GM21717 (cell line): ENCODE results near the gene LRIG1.

Experiments used
- ATAC-seq: cut with Tn5 transposase; IDR thresholded peaks from one replicate; pipeline ENCODE4 v1.9.1; 2021; ENCODE audit warnings: mild to moderate bottlenecking, moderate library complexity; ENCODE audit not compliant: unreplicated experiment

Gene LRIG1

DNA sequence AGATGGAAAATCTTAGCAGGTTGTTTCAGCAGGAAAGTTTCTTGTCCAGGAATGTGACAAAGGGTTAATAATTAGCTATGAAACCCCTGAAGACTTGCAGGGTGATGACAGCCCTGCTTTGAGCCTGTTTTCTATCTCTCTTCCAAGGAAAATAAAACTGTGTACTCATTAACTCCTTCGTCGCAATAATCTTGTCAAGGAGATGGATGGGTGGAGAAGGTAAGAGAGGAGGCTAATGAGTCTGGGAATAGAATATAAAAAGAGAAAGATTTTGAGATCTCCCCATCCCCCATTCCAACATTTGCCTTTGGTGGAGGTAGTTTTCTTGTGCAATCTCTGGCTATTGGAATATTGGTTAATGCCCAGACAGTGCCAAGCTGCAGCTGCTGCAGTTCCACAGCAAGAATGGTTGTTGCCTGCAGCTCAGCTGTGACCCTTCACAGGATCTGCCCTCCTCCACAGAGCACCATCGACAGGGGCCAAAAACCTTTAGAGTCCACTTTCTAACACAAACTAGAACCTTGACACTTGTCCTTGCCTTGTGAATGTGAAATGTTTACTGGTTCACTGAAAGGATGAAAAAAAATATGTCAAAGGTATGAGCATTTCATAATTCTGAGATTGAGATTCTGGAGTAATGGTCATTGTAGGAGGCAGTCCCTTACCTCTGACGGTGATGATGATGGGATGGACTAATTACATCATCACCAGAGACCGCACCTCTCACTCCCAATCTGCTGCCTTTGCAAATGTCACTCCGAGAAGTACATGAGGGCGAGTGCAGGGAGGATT is 4.2 kb upstream of the LRIG1 start:
- ATAC-seq, result no peak

DNA sequence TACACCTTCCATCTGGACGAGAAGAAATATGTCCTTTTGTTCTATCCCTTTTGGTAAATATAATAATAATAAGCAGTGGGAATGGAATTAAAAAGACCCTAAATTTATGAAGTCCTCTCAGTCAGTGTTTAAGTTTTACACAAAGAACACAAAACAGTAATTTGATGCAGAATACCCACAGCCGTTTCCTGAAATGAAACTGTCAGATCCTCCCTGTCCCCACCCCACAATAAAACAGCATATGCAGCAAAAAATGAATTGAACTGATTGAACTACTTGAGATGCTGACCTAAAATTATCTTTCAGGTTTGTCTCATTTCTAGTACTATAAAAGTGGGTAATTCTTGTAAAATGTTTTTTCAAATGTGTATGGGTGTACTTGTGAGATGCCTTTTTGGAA is 2.2 kb upstream of the LRIG1 start:
- no peak for ATAC-seq

DNA sequence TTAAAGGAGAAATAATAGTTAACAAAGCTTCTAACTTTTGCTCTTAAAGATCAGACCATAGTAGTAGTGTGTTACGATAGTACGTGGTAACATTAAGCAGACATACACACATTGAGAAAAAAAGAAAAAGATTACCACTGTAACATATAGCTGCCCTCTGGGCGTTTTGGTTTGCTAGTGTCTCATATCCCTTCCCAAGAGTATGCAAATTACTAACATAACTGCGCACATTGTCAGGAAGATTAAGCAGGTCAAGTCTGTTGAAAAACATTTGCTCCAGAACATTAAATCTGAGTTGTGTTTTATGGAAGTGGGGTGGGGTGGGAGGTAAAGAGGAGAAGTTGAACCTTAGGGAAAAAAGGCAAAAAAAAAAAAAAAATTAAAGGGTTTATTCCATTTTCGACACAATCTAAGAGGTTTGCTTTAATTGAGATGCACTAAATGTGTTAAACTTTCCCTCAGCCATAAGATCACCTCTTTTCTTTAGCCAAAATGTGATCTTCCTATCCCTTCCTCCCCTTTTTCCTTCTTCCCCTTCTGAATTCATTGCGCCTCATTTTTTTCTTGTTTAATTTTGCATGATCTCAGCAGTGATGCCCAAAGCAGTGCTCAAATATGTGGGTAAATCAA is 1.5 kb upstream of the LRIG1 start:
- ATAC-seq, result no peak

DNA sequence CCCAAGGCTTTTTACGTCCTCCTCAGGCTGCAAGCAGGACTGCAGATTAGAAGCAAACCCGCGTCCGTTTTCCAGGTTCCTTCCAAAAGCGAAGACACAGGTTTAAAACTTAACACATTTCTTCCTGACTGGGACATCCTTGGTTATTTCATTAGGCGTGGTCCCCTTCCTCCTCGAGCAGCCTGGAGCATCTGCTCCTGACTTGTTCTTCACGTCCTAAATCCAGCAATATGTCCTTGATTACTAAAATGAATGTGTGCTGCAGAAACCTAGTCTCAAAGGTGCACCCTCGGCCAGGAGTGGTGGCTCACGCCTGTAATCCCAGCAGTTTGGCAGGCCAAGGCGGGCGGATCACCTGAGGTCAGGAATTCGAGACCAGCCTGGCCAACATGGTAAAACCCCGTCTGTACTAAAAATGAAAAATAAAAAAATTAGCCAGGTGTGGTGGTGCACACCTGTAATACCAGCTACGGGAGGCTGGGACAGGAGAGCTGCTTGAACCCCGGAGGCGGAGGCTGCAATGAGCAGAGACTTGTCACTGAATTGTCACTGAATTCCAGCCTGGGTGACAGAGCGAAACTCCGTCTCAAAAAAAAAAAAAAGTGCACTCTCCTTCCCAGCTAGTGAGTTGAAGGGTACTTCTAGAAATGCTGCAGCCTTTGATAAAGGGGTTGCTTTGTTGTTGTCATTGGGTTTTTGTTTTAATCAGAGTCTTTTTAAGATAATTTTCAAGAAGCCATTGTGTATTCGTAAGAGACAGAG is 842 bp upstream of the LRIG1 start:
- ATAC-seq, result no peak

DNA sequence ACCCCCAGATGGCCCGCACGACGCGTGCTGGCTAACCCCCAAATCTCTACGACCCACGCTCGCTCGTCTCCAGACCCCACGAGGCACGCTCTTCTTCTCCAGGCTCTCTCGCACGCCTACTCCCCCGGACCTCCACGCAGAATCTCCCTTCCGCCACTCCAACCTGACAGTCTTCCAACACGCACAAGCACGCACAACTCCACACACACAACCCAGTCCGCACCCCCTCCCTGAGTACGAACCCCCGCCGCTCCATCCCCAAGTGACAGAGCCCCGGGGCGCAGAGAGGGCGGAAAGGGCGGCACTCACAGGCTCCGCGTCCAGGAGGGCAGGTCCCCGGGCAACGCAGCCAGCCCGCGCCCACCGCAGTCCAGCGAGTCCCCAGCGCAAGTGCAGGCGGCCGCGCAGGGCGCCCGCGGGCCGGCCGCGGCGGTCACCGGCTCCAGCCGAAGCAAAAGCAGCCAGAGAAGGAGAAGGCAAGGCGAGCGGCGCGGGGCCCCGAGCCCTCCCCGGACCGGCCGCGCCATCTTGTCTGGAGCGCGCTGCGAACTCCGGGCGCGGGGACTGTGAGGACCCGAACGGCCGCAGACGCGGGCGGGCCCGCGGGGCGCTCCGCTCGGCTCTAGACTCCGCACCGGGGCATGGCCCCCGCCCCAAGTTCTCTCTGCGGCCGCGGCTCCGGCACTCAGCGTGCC is 794 bp downstream of the LRIG1 start:
- ATAC-seq, result peak; percentile 13

DNA sequence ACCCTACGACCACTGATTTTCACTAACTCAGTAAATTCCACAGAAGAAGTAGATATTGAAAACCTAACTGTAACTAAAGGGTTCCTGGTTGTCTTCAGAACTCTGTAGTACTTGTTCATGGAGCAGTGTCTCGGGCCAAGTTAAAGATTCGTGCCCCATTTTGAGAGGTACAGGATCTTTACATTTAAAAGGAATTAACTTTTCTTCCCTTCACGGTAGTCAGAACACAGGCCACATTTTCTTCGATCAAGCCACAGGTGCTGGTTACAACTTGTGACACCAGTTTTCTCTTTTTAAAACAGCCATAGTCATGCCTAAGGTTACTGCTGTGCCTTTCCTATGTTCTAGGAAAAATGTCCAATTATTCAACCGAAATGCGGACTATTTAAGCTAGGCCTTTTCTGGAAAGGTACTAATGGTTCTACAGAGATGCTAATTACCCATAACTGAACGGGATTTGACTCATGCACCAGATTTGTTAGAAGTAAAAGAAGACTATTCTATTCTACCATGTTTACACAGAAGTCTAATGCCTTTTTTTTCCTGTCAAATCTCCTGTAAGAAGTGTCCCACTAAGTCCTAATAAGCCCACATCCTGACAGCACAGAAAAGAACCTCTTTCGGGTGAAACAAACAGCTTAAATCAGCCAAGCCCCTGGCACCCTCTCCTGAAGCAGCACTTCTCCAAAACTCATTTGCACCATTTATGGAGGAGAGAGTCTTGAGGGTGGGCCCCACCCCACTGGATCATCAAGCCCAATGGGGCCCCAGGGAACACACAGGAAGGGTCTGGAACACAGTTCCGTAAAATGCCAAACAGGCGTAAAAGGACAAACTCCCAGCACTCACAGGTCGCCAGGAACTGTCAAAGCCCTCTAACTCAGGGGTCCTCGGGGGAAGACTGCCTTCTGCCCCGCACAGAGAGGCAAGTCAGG is 1.9 kb downstream of the LRIG1 start:
- ATAC-seq, result no peak

DNA sequence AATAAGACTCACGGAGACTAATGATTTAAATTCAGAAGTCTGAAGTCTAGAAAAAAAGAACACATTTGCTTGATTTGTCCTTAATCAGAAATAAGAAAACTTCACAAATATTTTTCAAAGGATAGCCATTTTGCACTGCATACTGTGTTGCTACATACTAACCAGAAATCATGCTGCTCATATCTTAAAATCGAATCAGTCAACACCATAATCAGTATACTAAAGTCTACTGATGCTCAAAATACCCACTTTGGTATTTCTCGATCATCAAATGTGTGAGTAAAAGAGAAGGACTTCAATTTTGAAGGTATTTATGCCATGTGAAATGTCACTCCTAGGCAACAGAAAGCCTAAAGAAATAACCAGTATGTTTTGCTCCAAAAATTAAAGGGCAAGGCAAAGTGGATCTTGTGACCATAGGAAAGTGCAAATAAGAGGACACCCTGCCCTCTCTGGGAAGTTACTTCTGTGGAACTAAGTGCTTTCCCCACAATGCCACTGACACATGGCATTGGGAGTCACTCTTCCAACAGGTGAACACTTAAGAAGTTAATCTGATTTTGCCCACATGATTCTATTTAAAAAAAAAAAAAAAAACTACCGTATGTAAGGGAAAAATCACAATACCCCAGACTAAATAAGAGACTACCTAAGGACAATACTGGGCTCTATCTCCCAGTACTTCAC is 2.7 kb downstream of the LRIG1 start:
- ATAC-seq, result no peak

DNA sequence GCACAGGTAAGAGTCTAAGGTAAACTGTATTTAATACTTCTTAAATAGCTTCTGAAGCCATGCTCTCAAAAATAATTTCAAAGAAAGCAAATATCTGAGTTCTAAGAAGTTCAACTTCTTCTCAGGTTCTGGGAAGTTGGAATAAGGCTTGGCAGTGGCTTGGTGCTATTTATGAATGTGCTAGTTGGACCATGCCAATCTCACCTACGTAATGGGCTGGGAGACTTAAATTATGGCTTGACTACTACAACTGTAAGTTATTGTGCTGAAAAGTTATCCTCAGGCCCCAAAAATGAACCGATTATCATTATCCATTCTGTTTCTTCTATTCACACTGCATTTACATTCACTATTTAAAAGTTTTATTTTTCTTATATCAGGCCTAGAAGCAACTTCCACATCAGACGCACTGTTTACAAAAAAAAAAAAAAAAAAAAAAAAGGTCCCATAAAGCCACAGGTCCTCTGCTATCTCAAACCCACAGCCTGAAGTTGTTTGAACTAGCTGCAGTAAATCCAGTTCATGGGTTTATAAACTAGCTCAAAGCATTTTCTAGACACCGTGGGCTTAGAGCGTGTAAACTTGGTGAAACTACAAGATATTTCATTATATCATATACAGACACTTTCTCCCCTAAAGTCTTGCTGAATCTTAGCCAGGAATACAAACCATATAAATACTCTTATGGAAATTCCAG is 3.4 kb downstream of the LRIG1 start:
- ATAC-seq, result no peak

DNA sequence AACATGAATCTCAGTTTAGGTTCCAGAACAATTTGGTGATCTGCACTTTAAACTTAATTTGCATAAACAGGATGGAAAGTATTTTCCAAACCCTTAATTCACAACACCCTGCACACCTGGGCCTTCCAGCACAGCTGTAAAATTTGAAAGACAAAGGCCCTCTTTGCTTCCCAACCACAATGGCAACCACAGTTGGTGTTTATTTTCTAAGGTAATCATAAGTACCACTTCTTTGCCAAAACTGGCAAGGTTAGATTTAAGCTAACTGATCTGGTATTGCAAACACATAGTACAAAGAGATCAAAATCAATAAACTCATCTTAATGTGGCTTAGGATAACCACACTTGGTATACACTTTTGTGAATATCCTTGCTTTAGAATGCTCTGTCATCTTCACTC is 4.1 kb downstream of the LRIG1 start:
- ATAC-seq, result no peak

DNA sequence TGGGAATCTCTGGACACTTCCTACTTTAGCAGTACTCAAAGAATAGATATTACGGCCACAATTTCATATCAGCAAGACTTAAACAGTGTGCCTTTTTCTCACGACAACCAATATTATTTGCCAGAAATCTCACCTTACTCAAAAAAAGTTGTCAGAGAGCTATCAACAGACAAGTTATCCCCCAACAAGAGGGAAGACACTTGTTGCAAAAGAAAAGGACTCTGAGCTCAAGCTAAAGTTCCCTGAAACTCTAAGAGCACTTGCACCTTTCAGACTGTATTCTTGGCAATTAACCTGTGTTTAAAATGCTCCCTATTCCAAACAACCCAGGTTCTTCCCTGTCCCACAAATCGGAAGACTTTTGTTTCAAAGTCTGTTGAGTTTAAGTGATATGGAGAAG is 4.5 kb downstream of the LRIG1 start:
- ATAC-seq, result no peak

DNA sequence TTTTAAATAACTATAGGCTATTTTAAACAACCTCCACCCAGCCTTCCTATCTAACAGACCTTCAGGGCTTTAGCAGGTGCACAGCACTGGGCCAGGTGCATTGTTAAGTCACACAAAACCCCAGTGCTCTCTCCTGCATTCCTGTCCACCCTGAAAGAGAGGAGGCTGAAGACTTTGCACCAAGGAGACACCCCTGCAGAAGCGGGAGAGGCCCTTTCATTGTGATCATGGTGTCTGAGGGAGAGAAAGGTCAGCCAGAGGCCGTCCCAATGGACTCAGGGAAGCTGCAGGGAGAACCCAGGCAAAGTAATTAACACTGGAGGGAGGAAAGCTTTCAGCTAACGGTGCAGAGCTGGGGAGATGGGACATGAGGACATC is 5.2 kb downstream of the LRIG1 start:
- ATAC-seq, result no peak

DNA sequence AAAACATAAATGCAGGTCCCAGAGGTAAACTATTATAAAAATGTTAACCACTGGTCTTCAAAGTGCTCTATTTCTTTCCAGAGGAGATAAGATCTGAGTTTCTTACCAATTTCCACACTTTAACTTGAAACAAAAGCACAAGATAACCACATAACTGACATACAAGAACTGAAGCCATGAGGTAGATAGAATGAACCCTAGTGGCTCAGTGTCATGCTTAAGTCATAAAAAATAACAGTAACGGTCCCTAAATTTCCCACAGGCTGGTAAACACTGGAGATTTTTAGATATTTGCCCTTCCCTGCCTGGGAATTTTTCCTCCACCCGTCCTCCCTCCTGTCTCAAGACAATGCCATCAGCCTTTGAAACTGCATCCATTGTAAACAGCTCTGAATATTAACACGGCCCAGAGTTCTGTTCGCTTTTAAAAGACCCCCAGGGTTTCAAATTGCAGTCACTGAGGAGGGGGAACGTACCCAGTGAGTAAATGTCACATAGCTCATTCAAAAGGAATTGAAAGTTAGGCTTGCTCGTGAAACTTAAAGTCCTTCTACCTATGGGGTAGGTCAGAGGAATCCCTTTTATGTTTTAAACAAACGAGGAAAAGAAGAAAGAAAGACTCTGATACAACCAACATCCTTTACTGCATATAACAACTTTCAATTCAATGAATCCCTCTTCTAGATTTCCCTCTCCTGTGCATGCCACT is 5.7 kb downstream of the LRIG1 start:
- ATAC-seq, result no peak

DNA sequence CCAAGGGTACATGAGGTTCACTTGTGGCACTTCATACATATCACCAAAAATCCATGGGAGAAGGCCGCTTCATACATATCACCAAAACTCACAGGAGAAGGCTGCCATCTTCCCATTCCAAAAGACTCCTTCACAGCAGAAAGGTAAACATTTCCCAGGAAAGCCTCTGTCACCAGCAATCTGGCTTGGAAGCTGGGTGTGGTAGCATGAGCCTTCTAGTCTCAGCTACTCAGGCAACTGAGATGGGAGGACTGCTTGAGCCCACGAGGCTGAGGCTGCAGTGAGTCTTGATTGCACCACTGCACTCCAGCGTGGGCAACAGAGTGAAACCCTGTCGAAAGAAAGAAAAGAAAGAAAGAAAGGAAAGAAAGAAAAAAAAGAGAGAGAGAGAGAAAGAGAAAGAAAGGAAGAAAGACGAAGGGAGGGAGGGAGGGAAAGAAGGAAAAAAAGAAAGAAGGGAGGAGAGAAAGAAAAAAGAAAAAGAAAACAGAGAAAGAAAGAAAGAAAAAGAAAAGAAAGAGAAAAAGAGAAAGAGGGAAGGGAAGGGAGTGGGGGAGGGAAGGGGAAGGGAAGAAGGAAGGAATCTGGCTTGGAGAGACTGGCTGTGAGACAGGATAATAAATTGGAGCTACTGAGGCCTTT is 7.2 kb downstream of the LRIG1 start:
- no peak for ATAC-seq

DNA sequence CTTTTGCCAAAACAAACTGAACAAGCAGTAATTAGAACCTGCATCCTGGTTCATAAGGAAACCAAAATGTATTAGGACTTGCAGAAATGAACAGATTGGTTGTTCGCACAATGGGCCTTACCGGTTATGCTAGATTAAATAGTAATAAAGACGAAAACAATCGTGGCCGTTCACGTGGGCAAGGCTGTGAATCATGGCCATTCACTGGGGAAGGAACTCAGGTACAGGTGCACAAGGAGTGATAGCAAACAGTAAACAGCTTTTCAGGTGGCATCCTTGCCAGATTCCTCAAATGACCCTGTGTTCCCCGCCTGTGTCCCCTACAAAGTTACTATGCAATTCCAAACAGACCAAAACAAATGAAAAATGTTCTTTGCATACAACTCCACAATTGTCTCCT is 8.2 kb downstream of the LRIG1 start:
- no peak for ATAC-seq

DNA sequence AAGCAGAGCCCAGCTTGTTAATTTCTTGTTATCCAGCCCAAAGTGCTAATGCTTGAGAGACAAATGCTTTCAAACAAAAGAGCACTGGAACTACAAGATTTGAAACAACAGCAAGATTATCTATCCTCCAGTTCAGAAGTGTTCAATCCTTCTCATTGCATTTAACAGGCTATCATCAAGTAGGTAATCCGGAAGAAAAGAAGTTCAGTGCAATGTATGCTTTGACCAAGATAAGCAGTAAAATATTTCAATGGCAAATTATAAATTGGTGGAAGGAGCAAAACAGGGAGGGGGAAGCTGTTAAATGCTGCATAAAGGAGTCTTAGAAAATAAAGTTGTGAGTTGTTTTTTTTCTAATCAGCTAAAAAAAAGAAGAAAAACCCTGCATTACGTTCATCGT is 8.8 kb downstream of the LRIG1 start:
- ATAC-seq, result no peak

DNA sequence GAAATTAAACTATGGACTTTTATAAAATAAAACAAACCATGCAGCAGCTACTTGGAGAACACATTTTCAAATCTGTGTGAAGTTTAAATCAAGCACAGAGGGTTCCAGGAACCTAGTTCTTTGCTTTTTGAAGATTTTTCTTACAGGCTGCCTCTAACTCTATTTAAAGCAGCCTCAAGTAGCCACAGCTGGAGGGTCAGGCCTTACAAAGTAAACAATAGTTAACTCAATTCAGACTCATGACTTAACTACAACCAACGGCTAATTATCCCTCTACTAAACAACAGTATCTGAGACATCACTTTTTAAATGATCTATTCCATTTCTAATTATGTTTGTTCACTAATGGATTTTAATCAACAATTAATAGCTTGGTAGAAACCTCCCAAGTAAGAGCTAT is 9.8 kb downstream of the LRIG1 start:
- no peak for ATAC-seq

DNA sequence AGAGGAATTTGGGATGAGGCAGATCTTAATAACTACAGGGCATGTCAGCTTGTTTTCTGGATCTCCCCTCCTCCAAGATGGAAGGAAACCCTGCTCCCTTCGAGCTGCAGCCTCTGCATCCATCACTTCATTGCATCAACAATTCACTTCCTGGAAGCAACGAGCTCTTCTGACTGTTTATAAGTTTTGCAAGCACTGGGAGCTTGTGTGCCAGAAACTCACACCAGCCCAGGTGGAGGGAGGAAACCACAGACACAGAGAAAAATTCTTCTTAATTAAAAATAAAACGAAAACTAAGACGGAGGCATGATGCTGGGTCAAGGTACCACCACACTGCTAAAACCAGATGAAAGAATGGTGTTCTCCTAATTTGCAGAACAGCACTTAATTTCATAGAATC is 10.6 kb downstream of the LRIG1 start:
- ATAC-seq, result no peak

DNA sequence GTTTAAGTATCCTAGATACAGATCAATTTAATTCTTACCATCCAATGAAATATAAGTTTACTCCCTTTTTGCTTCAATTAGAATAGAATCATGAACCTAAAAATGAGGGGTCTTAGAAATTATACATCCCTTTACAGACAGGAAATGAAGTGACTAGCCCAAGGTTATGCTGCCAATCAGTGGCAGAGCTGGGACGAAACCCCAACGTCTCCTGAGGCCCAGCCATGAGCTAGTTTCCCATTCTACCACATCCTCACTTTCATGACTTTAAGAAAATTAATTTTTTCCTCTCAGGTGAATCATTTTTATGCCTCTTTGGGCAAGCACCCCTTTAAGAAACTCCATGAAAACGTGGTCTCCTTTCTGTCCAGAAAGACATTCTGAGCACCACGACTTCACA is 11.2 kb downstream of the LRIG1 start:
- no peak for ATAC-seq
